Measurements from ENCODE around the gene ISG20. TPM values are rescaled to one million over a fixed set of nuclear protein-coding genes. Genes with fewer than 3 reads are reported as not detected.

Gene ISG20
- total and polyA plus RNA-seq, 2 donors (not counting 1 experiment from before 2014, with no cell fraction given): 190 to 232 TPM

- no peaks in the 10 kb centered on the region for H3K9me3 Mint-ChIP-seq (ENCODE audit: insufficient read depth)
- intact Hi-C loops (cut with micrococcal nuclease): no loop called here
- Histone ChIP-seq H3K79me2 (ENCODE audit: control insufficient read depth, insufficient read depth, low read length) (no peaks in the 10 kb centered on the region), H4K20me1 (ENCODE audit: control insufficient read depth, insufficient read depth, low read length, poor library complexity, severe bottlenecking) (no peaks in the 10 kb centered on the region), H3K9me3 (ENCODE audit: control extremely low read depth in 1 of 3, control insufficient read depth in 2 of 3, insufficient read depth in 1 of 3, low read length in 2 of 3) (no peaks in the 10 kb centered on the region), H3K4me3 (ENCODE audit: control extremely low read depth in 1 of 5, extremely low read depth in 1 of 5, insufficient read depth in 1 of 5, low read depth in 2 of 5, low read length in 4 of 5) (no peak overlapping the region), H3K9ac (ENCODE audit: low read length) (no peak overlapping the region), H3K4me2 (replicated peaks; ENCODE audit: low read depth, low read length, poor library complexity, severe bottlenecking) (no peak overlapping the region), H3K4me1 (ENCODE audit: control insufficient read depth in 2 of 2, insufficient read depth in 2 of 2, low read length in 2 of 2) (no peaks in the 10 kb centered on the region), H3K27me3 (replicated peaks in 1 of 4; ENCODE audit: control extremely low read depth in 1 of 4, control insufficient read depth in 3 of 4, insufficient read depth in 4 of 4, low read length in 3 of 4) (peaks cover 0 to 5% (median 0%) of the 10 kb centered on the region in 4 experiments), H3K36me3 (replicated peaks in 1 of 2; ENCODE audit: control extremely low read depth in 1 of 2, control insufficient read depth in 1 of 2, extremely low read depth in 1 of 2, insufficient read depth in 2 of 2, low read length in 1 of 2) (no peaks in the 10 kb centered on the region), H3K27ac (ENCODE audit: low read length in 2 of 2) (no peak overlapping the region), H2AFZ (ENCODE audit: insufficient read depth, low read depth, low read length, poor library complexity, severe bottlenecking) (no peak overlapping the region)
- H3K4me3 Mint-ChIP-seq: no peak overlapping the region
- DNase-seq (no peak), ATAC-seq (ENCODE audit: low read depth) (no peak)
- 85% methylated on average over 20 of the region's 20 CpGs for WGBS (ENCODE audit: insufficient coverage)
- peaks cover 34% of the 10 kb centered on the region for H3K27me3 Mint-ChIP-seq
- no peaks in the 10 kb centered on the region for H3K4me1 Mint-ChIP-seq
- TF ChIP-seq CTCF (IDR thresholded peaks at IDR 0.05) (no peak), EZH2 (IDR thresholded peaks at IDR 0.05; ENCODE audit: borderline replicate concordance, insufficient read depth, low read depth, low read length, poor library complexity, severe bottlenecking) (no peak)
- ChIA-PET POLR2A (no interaction called here), CTCF (no interaction called here)
- H3K27ac Mint-ChIP-seq: no peak overlapping the region
Measured at GRCh38 chr15:88695691-88696251, 57.0 kb downstream of the ISG20 start.

GRCh38 chr15:88696254-88696653 is 57.4 kb downstream of the ISG20 start:
- H3K27ac ChIP-seq (ENCODE audit: low read length in 2 of 2): no peak overlapping the region
- Mint-ChIP-seq H3K4me1 (no peaks in the 10 kb centered on the region), H3K4me3 (no peak overlapping the region), H3K9me3 (ENCODE audit: insufficient read depth) (no peaks in the 10 kb centered on the region), H3K27me3 (peaks cover 31% of the 10 kb centered on the region), H3K27ac (no peak overlapping the region)
- 100% methylated on average over 1 of the region's 3 CpGs for WGBS (ENCODE audit: insufficient coverage)
- intact Hi-C loops (cut with micrococcal nuclease): no loop called here
- no peak for DNase-seq
- CTCF ChIA-PET: no interaction called here
- no peak overlapping the region for H2AFZ ChIP-seq (ENCODE audit: insufficient read depth, low read depth, low read length, poor library complexity, severe bottlenecking)
- no peaks in the 10 kb centered on the region for H3K36me3 ChIP-seq (replicated peaks in 1 of 2; ENCODE audit: control extremely low read depth in 1 of 2, control insufficient read depth in 1 of 2, extremely low read depth in 1 of 2, insufficient read depth in 2 of 2, low read length in 1 of 2)
- no peaks in the 10 kb centered on the region for H3K79me2 ChIP-seq (ENCODE audit: control insufficient read depth, insufficient read depth, low read length)
- H3K4me3 ChIP-seq (ENCODE audit: control extremely low read depth in 1 of 5, extremely low read depth in 1 of 5, insufficient read depth in 1 of 5, low read depth in 2 of 5, low read length in 4 of 5): no peak overlapping the region
- no peaks in the 10 kb centered on the region for H3K4me1 ChIP-seq (ENCODE audit: control insufficient read depth in 2 of 2, insufficient read depth in 2 of 2, low read length in 2 of 2)
- TF ChIP-seq CTCF (IDR thresholded peaks at IDR 0.05) (no peak), EZH2 (IDR thresholded peaks at IDR 0.05; ENCODE audit: borderline replicate concordance, insufficient read depth, low read depth, low read length, poor library complexity, severe bottlenecking) (no peak)
- H3K27me3 ChIP-seq (replicated peaks in 1 of 4; ENCODE audit: control extremely low read depth in 1 of 4, control insufficient read depth in 3 of 4, insufficient read depth in 4 of 4, low read length in 3 of 4): peaks cover 0 to 5% (median 0%) of the 10 kb centered on the region in 4 experiments
- no peaks in the 10 kb centered on the region for H4K20me1 ChIP-seq (ENCODE audit: control insufficient read depth, insufficient read depth, low read length, poor library complexity, severe bottlenecking)
- H3K4me2 ChIP-seq (replicated peaks; ENCODE audit: low read depth, low read length, poor library complexity, severe bottlenecking): no peak overlapping the region
- H3K9me3 ChIP-seq (ENCODE audit: control extremely low read depth in 1 of 3, control insufficient read depth in 2 of 3, insufficient read depth in 1 of 3, low read length in 2 of 3): no peaks in the 10 kb centered on the region
- no peak overlapping the region for H3K9ac ChIP-seq (ENCODE audit: low read length)
- ATAC-seq (ENCODE audit: low read depth): no peak
- POLR2A ChIA-PET: no interaction called here

All from B cell (primary cell).